H9 (cell line): ENCODE data around the gene BZW1. TPM values are rescaled to one million over a fixed set of nuclear protein-coding genes. Genes with fewer than 3 reads are reported as not detected.

Experiments used
- DNase-seq: peaks from one replicate; pipeline ENCODE4 v3.0.0-alpha.2; 2017
- H2AFZ ChIP-seq: one replicate; pipeline ENCODE4 v1.6.1; 2013; ENCODE audit warnings: mild to moderate bottlenecking, low read length, control low read depth, moderate library complexity
- H2AK5ac ChIP-seq: 2 replicates; pipeline ENCODE4 v1.6.1; 2013; ENCODE audit warnings: low read length, control low read depth, mixed read lengths; ENCODE audit not compliant: insufficient read length
- H2BK120ac ChIP-seq: one replicate; pipeline ENCODE4 v1.6.1; 2013; ENCODE audit warnings: low read depth, mild to moderate bottlenecking, low read length, control low read depth, inconsistent platforms; ENCODE audit not compliant: poor library complexity, severe bottlenecking
- H2BK12ac ChIP-seq: 2 replicates; pipeline ENCODE4 v1.6.1; 2013; ENCODE audit warnings: low read length, control low read depth, mixed read lengths, low read depth; ENCODE audit not compliant: insufficient read length
- H2BK15ac ChIP-seq: 2 replicates; pipeline ENCODE4 v1.6.1; 2013; ENCODE audit warnings: low read depth, low read length, control low read depth
- H2BK20ac ChIP-seq: one replicate; pipeline ENCODE4 v1.6.1; 2013; ENCODE audit warnings: low read depth, mild to moderate bottlenecking, low read length, control low read depth, inconsistent platforms; ENCODE audit not compliant: poor library complexity, severe bottlenecking
- H2BK5ac ChIP-seq: 2 replicates; pipeline ENCODE4 v1.6.1; 2013; ENCODE audit warnings: low read length, control low read depth, mixed read lengths; ENCODE audit not compliant: insufficient read length
- H3K14ac ChIP-seq: 2 replicates; pipeline ENCODE4 v1.6.1; 2013; ENCODE audit warnings: low read length, control low read depth; ENCODE audit not compliant: insufficient read depth
- H3K18ac ChIP-seq: 2 replicates; pipeline ENCODE4 v1.6.1; 2013; ENCODE audit warnings: low read depth, mild to moderate bottlenecking, mixed read lengths, low read length, control low read depth; ENCODE audit not compliant: insufficient read length
- H3K23ac ChIP-seq: 2 replicates; pipeline ENCODE4 v1.6.1; 2013; ENCODE audit warnings: low read length, control low read depth, mixed read lengths, low read depth; ENCODE audit not compliant: insufficient read length
- H3K23me2 ChIP-seq: 2 replicates; pipeline ENCODE4 v1.6.1; 2013; ENCODE audit warnings: low read depth, mild to moderate bottlenecking, mixed read lengths, low read length, control low read depth; ENCODE audit not compliant: insufficient read length, poor library complexity, severe bottlenecking
- H3K27ac ChIP-seq: 2 replicates; pipeline ENCODE4 v1.5.1; 2013; ENCODE audit warnings: low read length, control low read depth, mixed read lengths, low read depth; ENCODE audit not compliant: insufficient read length
- H3K27me3 ChIP-seq: 2 replicates; pipeline ENCODE4 v1.6.1; 2013; ENCODE audit warnings: low read length, control low read depth, inconsistent platforms; ENCODE audit not compliant: insufficient read depth
- H3K4ac ChIP-seq: 2 replicates; pipeline ENCODE4 v1.6.1; 2013; ENCODE audit warnings: low read depth, mild to moderate bottlenecking, control low read depth, inconsistent platforms, low read length, moderate library complexity
- H3K4me1 ChIP-seq: 2 replicates; pipeline ENCODE4 v1.6.1; 2013; ENCODE audit warnings: low read length, control low read depth, inconsistent platforms; ENCODE audit not compliant: insufficient read depth
- H3K4me2 ChIP-seq: 2 replicates; pipeline ENCODE4 v1.6.1; 2013; ENCODE audit warnings: low read length, control low read depth, mixed read lengths; ENCODE audit not compliant: insufficient read length, insufficient read depth
- H3K56ac ChIP-seq: 2 replicates; pipeline ENCODE4 v1.6.1; 2013; ENCODE audit warnings: low read depth, mild to moderate bottlenecking, mixed read lengths, low read length, control low read depth; ENCODE audit not compliant: insufficient read length
- H3K79me1 ChIP-seq: 2 replicates; pipeline ENCODE4 v1.6.1; 2013; ENCODE audit warnings: low read depth, mild to moderate bottlenecking, moderate library complexity, low read length, control low read depth, inconsistent platforms; ENCODE audit not compliant: insufficient read depth, poor library complexity, severe bottlenecking
- H3K79me2 ChIP-seq: 2 replicates; pipeline ENCODE4 v1.6.1; 2013; ENCODE audit warnings: low read length, control low read depth, inconsistent platforms; ENCODE audit not compliant: insufficient read depth
- H3K9ac ChIP-seq: 2 replicates; pipeline ENCODE4 v1.6.1; 2013; ENCODE audit warnings: low read length, control low read depth, mixed read lengths; ENCODE audit not compliant: insufficient read length; ENCODE audit errors: extremely low read depth
- H3K9me3 ChIP-seq: one replicate; pipeline ENCODE4 v1.6.1; 2013; ENCODE audit warnings: low read depth, low read length, inconsistent platforms; ENCODE audit not compliant: control insufficient read depth
- H3T11ph ChIP-seq: one replicate; pipeline ENCODE4 v1.6.1; 2013; ENCODE audit warnings: mild to moderate bottlenecking, low read length, control low read depth, inconsistent platforms
- H4K20me1 ChIP-seq: one replicate; pipeline ENCODE4 v1.6.1; 2013; ENCODE audit not compliant: control insufficient read depth, insufficient read length, insufficient read depth
- H4K5ac ChIP-seq: 2 replicates; pipeline ENCODE4 v1.6.1; 2013; ENCODE audit warnings: low read depth, mild to moderate bottlenecking, mixed read lengths, low read length, control low read depth; ENCODE audit not compliant: insufficient read length
- H4K8ac ChIP-seq: replicated peaks from 2 replicates; pipeline ENCODE4 v1.6.1; 2013; ENCODE audit warnings: low read length, control low read depth, mixed read lengths, low read depth; ENCODE audit not compliant: insufficient read length
- H4K91ac ChIP-seq: 2 replicates; pipeline ENCODE4 v1.6.1; 2013; ENCODE audit warnings: low read depth, mild to moderate bottlenecking, moderate library complexity, mixed read lengths, low read length, control low read depth; ENCODE audit not compliant: insufficient read length
- H3K27ac Mint-ChIP-seq, 3 experiments: 2 replicates in 2 of 3; 3 replicates in 1 of 3; pipeline ENCODE4 v1.8.0; 2020 to 2021; ENCODE audit warnings: mixed read lengths in 3 of 3, mild to moderate bottlenecking in 1 of 3, moderate library complexity in 1 of 3
- H3K27me3 Mint-ChIP-seq: 2 replicates; pipeline ENCODE4 v1.8.0; 2021; ENCODE audit warnings: low read depth, mild to moderate bottlenecking, moderate library complexity, mixed read lengths
- H3K36me3 Mint-ChIP-seq, 3 experiments: 2 replicates in 2 of 3; 3 replicates in 1 of 3; pipeline ENCODE4 v1.8.0; 2020 to 2021; ENCODE audit warnings: low read depth in 3 of 3, mixed read lengths in 3 of 3; ENCODE audit not compliant: insufficient read depth in 1 of 3
- H3K4me1 Mint-ChIP-seq, 2 experiments: 2 replicates each; pipeline ENCODE4 v1.8.0; 2020; ENCODE audit warnings: mixed read lengths in 2 of 2
- H3K4me3 Mint-ChIP-seq, 2 experiments: 2 replicates in 1 of 2; 3 replicates in 1 of 2; pipeline ENCODE4 v1.8.0; 2020 to 2021; ENCODE audit warnings: mild to moderate bottlenecking in 2 of 2, mixed read lengths in 2 of 2, moderate library complexity in 1 of 2
- H3K9me3 Mint-ChIP-seq, 2 experiments: 2 replicates in 1 of 2; 3 replicates in 1 of 2; pipeline ENCODE4 v1.8.0; 2020; ENCODE audit warnings: mild to moderate bottlenecking in 2 of 2, mixed read lengths in 2 of 2, moderate library complexity in 1 of 2
- WGBS: extraction: QIAGEN DNeasy Blood & Tissue Kit; methylation state at CpG from one replicate; pipeline ENCODE4 v1.1.7; 2013; ENCODE audit warnings: missing lambda C conversion rate, low lambda C conversion rate, mixed read lengths; ENCODE audit not compliant: insufficient read length; ENCODE audit errors: extremely low coverage; 5-methylcytosine and 5-hydroxymethylcytosine counted together
- total RNA-seq: library from RNA; stranded (reverse); gene quantifications from 2 replicates; pipeline ENCODE4 v1.2.1, GENCODE V29; 2021
- TF ChIP-seq, protein P1 (sequence below): fragments of 200-600 bp; sonication (generic); conservative IDR thresholded peaks from 3 replicates; pipeline ENCODE4 v1.8.0; 2021; ENCODE audit warnings: antibody characterized with exemption, mild to moderate bottlenecking

Gene BZW1
- total RNA-seq, 1 experiment from 2014 or later: 370 TPM

DNA sequence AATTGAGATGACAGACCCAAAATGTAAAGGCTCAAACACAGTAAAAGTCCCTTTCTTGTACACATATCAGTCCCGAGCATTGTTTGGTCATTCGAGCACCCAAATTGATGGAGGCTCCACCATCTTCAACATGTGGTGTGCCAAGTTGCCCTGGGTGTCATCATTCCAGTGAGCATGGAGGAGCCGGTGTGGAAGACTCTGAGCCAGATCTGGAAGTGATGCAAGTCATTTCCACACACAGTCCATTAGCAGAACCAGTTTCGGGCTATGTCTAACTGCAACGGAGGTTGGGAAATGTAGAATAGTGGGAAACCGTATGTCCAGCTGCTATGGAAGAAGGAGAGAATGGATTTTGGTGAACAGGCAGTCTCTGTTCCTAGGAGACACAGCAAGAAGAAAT is 40.9 kb upstream of the BZW1 start:
- no peak overlapping the region for H3K9ac ChIP-seq
- no peak overlapping the region for H3T11ph ChIP-seq
- no peak overlapping the region for H3K18ac ChIP-seq
- Mint-ChIP-seq H3K36me3 (peaks cover 0 to 9% (median 0%) of the 10 kb centered on the region in 3 experiments; a peak in 2 of 7 replicates), H3K4me3 (no peak overlapping the region), H3K27ac (no peak overlapping the region), H3K4me1 (peaks cover 8 to 15% of the 10 kb centered on the region in 2 experiments), H3K27me3 (peaks cover 4% of the 10 kb centered on the region; the same call in 1 of the 2 replicates), H3K9me3 (peaks cover 9 to 10% of the 10 kb centered on the region in 2 experiments)
- H4K8ac ChIP-seq: no peak overlapping the region
- DNase-seq: no peak
- H2BK20ac ChIP-seq: no peak overlapping the region
- H4K91ac ChIP-seq: no peak overlapping the region
- no peak overlapping the region for H2AK5ac ChIP-seq
- no peaks in the 10 kb centered on the region for H3K79me2 ChIP-seq
- no peak overlapping the region for H2BK15ac ChIP-seq
- H4K5ac ChIP-seq: no peak overlapping the region
- no peak overlapping the region for H3K4me2 ChIP-seq
- no peaks in the 10 kb centered on the region for H4K20me1 ChIP-seq
- TF ChIP-seq, protein P1, sequence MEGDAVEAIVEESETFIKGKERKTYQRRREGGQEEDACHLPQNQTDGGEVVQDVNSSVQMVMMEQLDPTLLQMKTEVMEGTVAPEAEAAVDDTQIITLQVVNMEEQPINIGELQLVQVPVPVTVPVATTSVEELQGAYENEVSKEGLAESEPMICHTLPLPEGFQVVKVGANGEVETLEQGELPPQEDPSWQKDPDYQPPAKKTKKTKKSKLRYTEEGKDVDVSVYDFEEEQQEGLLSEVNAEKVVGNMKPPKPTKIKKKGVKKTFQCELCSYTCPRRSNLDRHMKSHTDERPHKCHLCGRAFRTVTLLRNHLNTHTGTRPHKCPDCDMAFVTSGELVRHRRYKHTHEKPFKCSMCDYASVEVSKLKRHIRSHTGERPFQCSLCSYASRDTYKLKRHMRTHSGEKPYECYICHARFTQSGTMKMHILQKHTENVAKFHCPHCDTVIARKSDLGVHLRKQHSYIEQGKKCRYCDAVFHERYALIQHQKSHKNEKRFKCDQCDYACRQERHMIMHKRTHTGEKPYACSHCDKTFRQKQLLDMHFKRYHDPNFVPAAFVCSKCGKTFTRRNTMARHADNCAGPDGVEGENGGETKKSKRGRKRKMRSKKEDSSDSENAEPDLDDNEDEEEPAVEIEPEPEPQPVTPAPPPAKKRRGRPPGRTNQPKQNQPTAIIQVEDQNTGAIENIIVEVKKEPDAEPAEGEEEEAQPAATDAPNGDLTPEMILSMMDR: no peak
- H2BK120ac ChIP-seq: no peak overlapping the region
- H2BK12ac ChIP-seq: no peak overlapping the region
- no peaks in the 10 kb centered on the region for H3K9me3 ChIP-seq
- H3K4me1 ChIP-seq: no peaks in the 10 kb centered on the region
- H3K27ac ChIP-seq: no peak overlapping the region
- H3K27me3 ChIP-seq: no peaks in the 10 kb centered on the region
- no peaks in the 10 kb centered on the region for H3K79me1 ChIP-seq
- no peaks in the 10 kb centered on the region for H3K23me2 ChIP-seq
- no peak overlapping the region; the same call in 1 of the 2 replicates for H3K14ac ChIP-seq
- no peak overlapping the region for H3K56ac ChIP-seq
- H2AFZ ChIP-seq: no peak overlapping the region
- no peak overlapping the region for H3K4ac ChIP-seq
- no peak overlapping the region for H3K23ac ChIP-seq
- no peak overlapping the region for H2BK5ac ChIP-seq
- no CpG with 5 or more reads among the region's 6 CpGs for WGBS
